ENCODE measurements around the gene LDLRAD3.

DNA sequence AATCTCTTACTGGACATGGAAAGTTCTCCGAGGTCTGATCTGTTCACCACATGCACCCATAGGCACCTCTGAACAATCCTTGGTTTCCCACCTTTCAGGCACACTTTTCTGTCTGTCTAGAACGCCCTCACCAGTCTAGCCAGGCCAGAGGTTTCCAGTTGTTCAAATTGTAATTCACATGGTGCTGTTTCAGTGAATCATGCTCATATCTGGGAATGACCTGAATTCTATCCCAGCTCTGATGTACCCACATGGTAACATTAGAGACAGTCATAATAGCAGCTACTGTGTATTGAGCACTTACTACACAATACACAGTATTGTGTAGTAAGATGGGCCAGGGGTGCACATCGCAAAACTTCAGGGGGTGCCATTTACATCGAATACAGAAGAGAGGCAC is 207.1 kb downstream of the LDLRAD3 start:
- TF ChIP-seq, protein P1, sequence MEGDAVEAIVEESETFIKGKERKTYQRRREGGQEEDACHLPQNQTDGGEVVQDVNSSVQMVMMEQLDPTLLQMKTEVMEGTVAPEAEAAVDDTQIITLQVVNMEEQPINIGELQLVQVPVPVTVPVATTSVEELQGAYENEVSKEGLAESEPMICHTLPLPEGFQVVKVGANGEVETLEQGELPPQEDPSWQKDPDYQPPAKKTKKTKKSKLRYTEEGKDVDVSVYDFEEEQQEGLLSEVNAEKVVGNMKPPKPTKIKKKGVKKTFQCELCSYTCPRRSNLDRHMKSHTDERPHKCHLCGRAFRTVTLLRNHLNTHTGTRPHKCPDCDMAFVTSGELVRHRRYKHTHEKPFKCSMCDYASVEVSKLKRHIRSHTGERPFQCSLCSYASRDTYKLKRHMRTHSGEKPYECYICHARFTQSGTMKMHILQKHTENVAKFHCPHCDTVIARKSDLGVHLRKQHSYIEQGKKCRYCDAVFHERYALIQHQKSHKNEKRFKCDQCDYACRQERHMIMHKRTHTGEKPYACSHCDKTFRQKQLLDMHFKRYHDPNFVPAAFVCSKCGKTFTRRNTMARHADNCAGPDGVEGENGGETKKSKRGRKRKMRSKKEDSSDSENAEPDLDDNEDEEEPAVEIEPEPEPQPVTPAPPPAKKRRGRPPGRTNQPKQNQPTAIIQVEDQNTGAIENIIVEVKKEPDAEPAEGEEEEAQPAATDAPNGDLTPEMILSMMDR (IDR thresholded peaks at IDR 0.05), result no peak
- TF ChIP-seq ZFX (IDR thresholded peaks at IDR 0.05; ENCODE audit: borderline replicate concordance), result no peak

Data from 22Rv1 (cell line).